GM19395 (cell line): ENCODE data around the gene STOX2.

Source experiments
- ATAC-seq: cut with Tn5 transposase; IDR thresholded peaks from one replicate; pipeline ENCODE4 v1.9.1; 2021; ENCODE audit warnings: mild to moderate bottlenecking, moderate library complexity; ENCODE audit not compliant: unreplicated experiment

The STOX2 gene

GRCh38 chr4:183905081-183905592 is at the start of gene STOX2:
TSS of gene STOX2 (plus strand) at chr4:183905307. CDS start at chr4:183906791, 1,484 bp downstream.
- ATAC-seq, result no peak

GRCh38 chr4:183855323-183856190 is 49.5 kb upstream of the STOX2 start:
- ATAC-seq, result no peak

- no peak for ATAC-seq
Observed at GRCh38 chr4:183857040-183857439, 48.1 kb upstream of the STOX2 start.

- no peak for ATAC-seq
Observed at GRCh38 chr4:183858011-183858615, 47.0 kb upstream of the STOX2 start.

GRCh38 chr4:183860119-183860518 is 45.0 kb upstream of the STOX2 start:
- ATAC-seq, result no peak

GRCh38 chr4:183860731-183861130 is 44.4 kb upstream of the STOX2 start:
- no peak for ATAC-seq

GRCh38 chr4:183861426-183861825 is 43.7 kb upstream of the STOX2 start:
- ATAC-seq, result no peak

- ATAC-seq, result no peak
Observed at GRCh38 chr4:183863155-183863825, 41.8 kb upstream of the STOX2 start.

GRCh38 chr4:183867247-183867646 is 37.9 kb upstream of the STOX2 start:
- no peak for ATAC-seq

- no peak for ATAC-seq
Observed at GRCh38 chr4:183870997-183871396, 34.1 kb upstream of the STOX2 start.

- no peak for ATAC-seq
Observed at GRCh38 chr4:183871581-183871980, 33.5 kb upstream of the STOX2 start.

- ATAC-seq, result no peak
Observed at GRCh38 chr4:183872531-183872930, 32.6 kb upstream of the STOX2 start.

GRCh38 chr4:183873409-183874185 is 31.5 kb upstream of the STOX2 start:
- ATAC-seq, result no peak

- no peak for ATAC-seq
Observed at GRCh38 chr4:183875251-183875825, 29.8 kb upstream of the STOX2 start.

GRCh38 chr4:183876268-183876934 is 28.7 kb upstream of the STOX2 start:
- no peak for ATAC-seq

- ATAC-seq, result no peak
Observed at GRCh38 chr4:183878251-183878970, 26.7 kb upstream of the STOX2 start.

GRCh38 chr4:183885205-183885720 is 19.8 kb upstream of the STOX2 start:
- ATAC-seq, result no peak

- ATAC-seq, result no peak
Observed at GRCh38 chr4:183887351-183887750, 17.8 kb upstream of the STOX2 start.

- ATAC-seq, result no peak
Observed at GRCh38 chr4:183888564-183888963, 16.5 kb upstream of the STOX2 start.
